HG03439 (cell line): ENCODE data around the gene APOA4.
"Not testable (repeated sequence)": the region's sequence is repeated elsewhere in the genome, so short reads cannot be mapped to it uniquely, and the experiment has no call there.

Source experiments
- ATAC-seq: cut with Tn5 transposase; IDR thresholded peaks from one replicate; pipeline ENCODE4 v1.9.1; 2021; ENCODE audit warnings: mild to moderate bottlenecking, moderate library complexity; ENCODE audit not compliant: unreplicated experiment

Gene APOA4

GRCh38 chr11:116849486-116849885 lies 26.4 kb upstream of the APOA4 start:
- no peak for ATAC-seq

- no peak for ATAC-seq
These were observed 26.0 kb upstream of the APOA4 start for GRCh38 chr11:116849060-116849459.

- no peak for ATAC-seq
These were observed 24.5 kb upstream of the APOA4 start for GRCh38 chr11:116847612-116848011.

- ATAC-seq = no peak
These were observed 21.6 kb upstream of the APOA4 start for GRCh38 chr11:116844722-116845121.

- ATAC-seq = no peak
These were observed 20.6 kb upstream of the APOA4 start for GRCh38 chr11:116843661-116844060.

GRCh38 chr11:116842909-116843308 lies 19.8 kb upstream of the APOA4 start:
- no peak for ATAC-seq

GRCh38 chr11:116842117-116842516 lies 19.0 kb upstream of the APOA4 start:
- no peak for ATAC-seq

- ATAC-seq = no peak
These were observed 17.7 kb upstream of the APOA4 start for GRCh38 chr11:116840746-116841296.

GRCh38 chr11:116840224-116840745 lies 17.2 kb upstream of the APOA4 start:
- ATAC-seq = no peak

GRCh38 chr11:116838321-116839084 lies 15.4 kb upstream of the APOA4 start:
- ATAC-seq = no peak

GRCh38 chr11:116837231-116838091 lies 14.4 kb upstream of the APOA4 start, which contains the start of gene APOA1:
Gene APOA1, minus strand, starts transcription at chr11:116837622. Its CDS starts 235 bp downstream, at chr11:116837387.
- no peak for ATAC-seq

GRCh38 chr11:116836632-116836991 lies 13.5 kb upstream of the APOA4 start:
- no peak for ATAC-seq

GRCh38 chr11:116835791-116836631 lies 12.9 kb upstream of the APOA4 start:
- ATAC-seq = peak; percentile 78

- ATAC-seq = no peak
These were observed 12.1 kb upstream of the APOA4 start for GRCh38 chr11:116835042-116835772.

- ATAC-seq = not testable (repeated sequence)
These were observed 11.5 kb upstream of the APOA4 start for GRCh38 chr11:116834535-116835041.

GRCh38 chr11:116833816-116834534 lies 10.9 kb upstream of the APOA4 start:
- no peak for ATAC-seq

GRCh38 chr11:116833491-116833815 lies 10.3 kb upstream of the APOA4 start:
- ATAC-seq = no peak

- no peak for ATAC-seq
These were observed 9.5 kb upstream of the APOA4 start for GRCh38 chr11:116832350-116833290.
